Parathyroid adenoma (tissue), 2 donors: ENCODE results near the gene FMOD.

Experiments used
- H2AFZ ChIP-seq: fragments of 300-600 bp; sonication (generic); one replicate; pipeline ENCODE4 v1.7.0; 2017; ENCODE audit warnings: antibody characterized with exemption, mild to moderate bottlenecking
- H3K27ac ChIP-seq: fragments of 300-600 bp; sonication (generic); one replicate; pipeline ENCODE4 v1.7.0; 2017
- H3K27me3 ChIP-seq: fragments of 300-600 bp; sonication (generic); one replicate; pipeline ENCODE4 v1.7.0; 2017; ENCODE audit warnings: low read length; ENCODE audit not compliant: control insufficient read depth, insufficient read depth
- H3K36me3 ChIP-seq: fragments of 300-600 bp; sonication (generic); one replicate; pipeline ENCODE4 v1.7.0; 2017; ENCODE audit warnings: low read length; ENCODE audit not compliant: control insufficient read depth, insufficient read depth
- H3K4me1 ChIP-seq: fragments of 300-600 bp; sonication (generic); one replicate; pipeline ENCODE4 v1.7.0; 2017; ENCODE audit warnings: control low read depth
- H3K4me2 ChIP-seq: fragments of 300-600 bp; sonication (generic); one replicate; pipeline ENCODE4 v1.7.0; 2017; ENCODE audit warnings: low read length
- H3K4me3 ChIP-seq: fragments of 300-600 bp; sonication (generic); one replicate; pipeline ENCODE4 v1.7.0; 2017; ENCODE audit warnings: low read depth, low read length
- H3K79me2 ChIP-seq: fragments of 300-600 bp; sonication (generic); one replicate; pipeline ENCODE4 v1.7.0; 2017; ENCODE audit warnings: control low read depth
- H3K9ac ChIP-seq: fragments of 300-600 bp; sonication (generic); one replicate; pipeline ENCODE4 v1.7.0; 2017; ENCODE audit warnings: mild to moderate bottlenecking
- H3K9me3 ChIP-seq: fragments of 300-600 bp; sonication (generic); one replicate; pipeline ENCODE4 v1.7.0; 2017; ENCODE audit warnings: low read length; ENCODE audit not compliant: control insufficient read depth
- CTCF ChIP-seq: fragments of 300-600 bp; sonication (generic); IDR thresholded peaks from one replicate; pipeline ENCODE4 v1.7.0; 2017; ENCODE audit warnings: antibody characterized with exemption, mild to moderate bottlenecking
- donor health status: primary hyperparathyroidism.

Gene FMOD

GRCh38 chr1:203368624-203369451, 17.9 kb upstream of the FMOD start:
- no peak overlapping the region for H3K9ac ChIP-seq
- no peak overlapping the region for H2AFZ ChIP-seq
- H3K79me2 ChIP-seq = no peaks in the 10 kb centered on the region
- no peak overlapping the region for H3K4me2 ChIP-seq
- TF ChIP-seq CTCF = no peak
- H3K36me3 ChIP-seq = no peaks in the 10 kb centered on the region
- H3K4me1 ChIP-seq = no peaks in the 10 kb centered on the region
- H3K27ac ChIP-seq = no peak overlapping the region
- no peaks in the 10 kb centered on the region for H3K9me3 ChIP-seq
- no peak overlapping the region for H3K4me3 ChIP-seq
- no peaks in the 10 kb centered on the region for H3K27me3 ChIP-seq

GRCh38 chr1:203367057-203367456, 16.1 kb upstream of the FMOD start:
- no peaks in the 10 kb centered on the region for H3K4me1 ChIP-seq

GRCh38 chr1:203366476-203366875, 15.6 kb upstream of the FMOD start:
- Histone ChIP-seq H3K9me3 (no peaks in the 10 kb centered on the region), H2AFZ (no peak overlapping the region), H3K79me2 (no peaks in the 10 kb centered on the region), H3K27ac (no peak overlapping the region), H3K27me3 (no peaks in the 10 kb centered on the region), H3K9ac (no peak overlapping the region), H3K36me3 (no peaks in the 10 kb centered on the region), H3K4me1 (no peaks in the 10 kb centered on the region), H3K4me3 (no peak overlapping the region), H3K4me2 (no peak overlapping the region)
- TF ChIP-seq CTCF = no peak

More at GRCh38 chr1:203367057-203367456, 16.1 kb upstream of the FMOD start:
- Histone ChIP-seq H3K9ac (no peak overlapping the region), H3K79me2 (no peaks in the 10 kb centered on the region), H3K36me3 (no peaks in the 10 kb centered on the region), H2AFZ (no peak overlapping the region), H3K9me3 (no peaks in the 10 kb centered on the region), H3K4me3 (no peak overlapping the region), H3K27ac (no peak overlapping the region), H3K27me3 (no peaks in the 10 kb centered on the region), H3K4me2 (no peak overlapping the region)
- TF ChIP-seq CTCF = no peak

- no peak overlapping the region for H3K4me3 ChIP-seq
- no peaks in the 10 kb centered on the region for H3K79me2 ChIP-seq
Observed at GRCh38 chr1:203364806-203365205, 13.9 kb upstream of the FMOD start.

More at GRCh38 chr1:203364806-203365205, 13.9 kb upstream of the FMOD start:
- H3K4me2 ChIP-seq = no peak overlapping the region
- H2AFZ ChIP-seq = no peak overlapping the region
- no peaks in the 10 kb centered on the region for H3K36me3 ChIP-seq
- no peaks in the 10 kb centered on the region for H3K9me3 ChIP-seq
- TF ChIP-seq CTCF = no peak
- no peak overlapping the region for H3K27ac ChIP-seq
- H3K9ac ChIP-seq = no peak overlapping the region
- H3K4me1 ChIP-seq = no peaks in the 10 kb centered on the region
- H3K27me3 ChIP-seq = no peaks in the 10 kb centered on the region
